Mucosa of rectum (tissue), 2 donors: ENCODE measurements around the gene USP36.

Source experiments
- H3K27ac ChIP-seq, 2 donors: one replicate each; pipeline ENCODE4 v1.7.0; 2013; ENCODE audit warnings: inconsistent platforms in 2 of 2, low read depth in 2 of 2, low read length in 2 of 2
- H3K27me3 ChIP-seq, 2 donors: one replicate each; pipeline ENCODE4 v1.7.0; 2013; ENCODE audit warnings: low read length in 2 of 2; ENCODE audit not compliant: control insufficient read depth in 2 of 2, insufficient read depth in 2 of 2
- H3K36me3 ChIP-seq, 2 donors: one replicate each; pipeline ENCODE4 v1.7.0; 2013; ENCODE audit warnings: low read length in 2 of 2; ENCODE audit not compliant: control insufficient read depth in 2 of 2, insufficient read depth in 2 of 2
- H3K4me1 ChIP-seq, 2 donors: one replicate each; pipeline ENCODE4 v1.7.0; 2013; ENCODE audit warnings: low read length in 2 of 2, mild to moderate bottlenecking in 1 of 2; ENCODE audit not compliant: control insufficient read depth in 2 of 2, insufficient read depth in 2 of 2
- H3K4me3 ChIP-seq, 2 donors: one replicate each; pipeline ENCODE4 v1.7.0; 2013; ENCODE audit warnings: low read length in 2 of 2
- H3K9ac ChIP-seq, 2 donors: one replicate each; pipeline ENCODE4 v1.7.0; 2013; ENCODE audit warnings: low read length in 2 of 2, low read depth in 1 of 2, mild to moderate bottlenecking in 1 of 2
- H3K9me3 ChIP-seq, 2 donors: one replicate each; pipeline ENCODE4 v1.7.0; 2013; ENCODE audit warnings: low read length in 2 of 2; ENCODE audit not compliant: control insufficient read depth in 2 of 2
- donor health status: healthy.
- donor health status: Normal muscosa, but diverticular disease.

The USP36 gene

GRCh38 chr17:78819402-78819801 lies 21.2 kb downstream of the USP36 start:
- H3K27me3 ChIP-seq, result no peaks in the 10 kb centered on the region
- peaks cover 2 to 4% of the 10 kb centered on the region in 2 donors for H3K4me1 ChIP-seq
- H3K9me3 ChIP-seq, result no peaks in the 10 kb centered on the region
- no peak overlapping the region for H3K4me3 ChIP-seq
- no peak overlapping the region for H3K9ac ChIP-seq
- H3K27ac ChIP-seq, result peak overlapping the region; percentile 34 to 67
- peaks cover 64 to 84% of the 10 kb centered on the region in 2 donors for H3K36me3 ChIP-seq

- H3K9me3 ChIP-seq, result no peaks in the 10 kb centered on the region
These were observed 21.7 kb downstream of the USP36 start for GRCh38 chr17:78818932-78819331.

GRCh38 chr17:78818152-78818846 lies 22.3 kb downstream of the USP36 start:
- H3K4me1 ChIP-seq, result peaks cover 2 to 4% of the 10 kb centered on the region in 2 donors
- no peaks in the 10 kb centered on the region for H3K9me3 ChIP-seq
- peak overlapping the region; percentile 30 to 70 for H3K27ac ChIP-seq
- no peak overlapping the region for H3K4me3 ChIP-seq
- peaks cover 67 to 84% of the 10 kb centered on the region in 2 donors for H3K36me3 ChIP-seq
- no peak overlapping the region for H3K9ac ChIP-seq
- no peaks in the 10 kb centered on the region for H3K27me3 ChIP-seq

More at GRCh38 chr17:78818932-78819331, 21.7 kb downstream of the USP36 start:
- Histone ChIP-seq H3K9ac (no peak overlapping the region), H3K36me3 (peaks cover 68 to 84% of the 10 kb centered on the region in 2 donors), H3K27ac (peak overlapping the region; percentile 34 to 70), H3K27me3 (no peaks in the 10 kb centered on the region), H3K4me3 (no peak overlapping the region), H3K4me1 (peaks cover 2 to 4% of the 10 kb centered on the region in 2 donors)

GRCh38 chr17:78817123-78817522 lies 23.5 kb downstream of the USP36 start:
- Histone ChIP-seq H3K4me1 (peaks cover 2 to 4% of the 10 kb centered on the region in 2 donors), H3K27me3 (no peaks in the 10 kb centered on the region), H3K9ac (no peak overlapping the region), H3K36me3 (peaks cover 74 to 82% of the 10 kb centered on the region in 2 donors), H3K4me3 (no peak overlapping the region), H3K9me3 (no peaks in the 10 kb centered on the region), H3K27ac (peak overlapping the region; percentile 12 to 70)

GRCh38 chr17:78815696-78816095 lies 24.9 kb downstream of the USP36 start:
- Histone ChIP-seq H3K36me3 (peaks cover 73 to 84% of the 10 kb centered on the region in 2 donors), H3K27ac (no peak overlapping the region), H3K9ac (no peak overlapping the region), H3K27me3 (no peaks in the 10 kb centered on the region), H3K4me1 (peaks cover 2 to 4% of the 10 kb centered on the region in 2 donors), H3K4me3 (no peak overlapping the region), H3K9me3 (no peaks in the 10 kb centered on the region)

GRCh38 chr17:78812855-78813254 lies 27.8 kb downstream of the USP36 start:
- Histone ChIP-seq H3K27me3 (no peaks in the 10 kb centered on the region), H3K36me3 (peaks cover 58 to 79% of the 10 kb centered on the region in 2 donors), H3K4me3 (no peak overlapping the region), H3K9ac (no peak overlapping the region), H3K27ac (no peak overlapping the region), H3K9me3 (no peaks in the 10 kb centered on the region), H3K4me1 (no peaks in the 10 kb centered on the region)

GRCh38 chr17:78808163-78808562 lies 32.5 kb downstream of the USP36 start:
- no peaks in the 10 kb centered on the region for H3K9me3 ChIP-seq
- no peaks in the 10 kb centered on the region for H3K27me3 ChIP-seq
- peaks cover 57 to 78% of the 10 kb centered on the region in 2 donors for H3K36me3 ChIP-seq
- H3K4me1 ChIP-seq, result no peaks in the 10 kb centered on the region
- H3K27ac ChIP-seq, result no peak overlapping the region
- no peak overlapping the region for H3K4me3 ChIP-seq
- H3K9ac ChIP-seq, result no peak overlapping the region

GRCh38 chr17:78806451-78806850 lies 34.2 kb downstream of the USP36 start:
- Histone ChIP-seq H3K36me3 (peaks cover 60 to 80% of the 10 kb centered on the region in 2 donors), H3K4me3 (no peak overlapping the region), H3K27ac (no peak overlapping the region), H3K9ac (no peak overlapping the region), H3K4me1 (no peaks in the 10 kb centered on the region), H3K9me3 (no peaks in the 10 kb centered on the region), H3K27me3 (no peaks in the 10 kb centered on the region)

- Histone ChIP-seq H3K4me1 (no peaks in the 10 kb centered on the region), H3K9me3 (no peaks in the 10 kb centered on the region), H3K9ac (no peak overlapping the region), H3K4me3 (no peak overlapping the region), H3K36me3 (peaks cover 54 to 76% of the 10 kb centered on the region in 2 donors), H3K27me3 (no peaks in the 10 kb centered on the region), H3K27ac (peak overlapping the region in 1 of 2 donors; percentile 43)
These were observed 35.3 kb downstream of the USP36 start for GRCh38 chr17:78805301-78805700.

- Histone ChIP-seq H3K9ac (no peak overlapping the region), H3K4me1 (no peaks in the 10 kb centered on the region), H3K4me3 (no peak overlapping the region), H3K27me3 (no peaks in the 10 kb centered on the region), H3K9me3 (no peaks in the 10 kb centered on the region), H3K27ac (peak overlapping the region in 1 of 2 donors; percentile 27), H3K36me3 (peaks cover 49 to 76% of the 10 kb centered on the region in 2 donors)
These were observed 35.8 kb downstream of the USP36 start for GRCh38 chr17:78804777-78805176.
